ENCODE results near the gene LRCH1.

The LRCH1 gene

DNA sequence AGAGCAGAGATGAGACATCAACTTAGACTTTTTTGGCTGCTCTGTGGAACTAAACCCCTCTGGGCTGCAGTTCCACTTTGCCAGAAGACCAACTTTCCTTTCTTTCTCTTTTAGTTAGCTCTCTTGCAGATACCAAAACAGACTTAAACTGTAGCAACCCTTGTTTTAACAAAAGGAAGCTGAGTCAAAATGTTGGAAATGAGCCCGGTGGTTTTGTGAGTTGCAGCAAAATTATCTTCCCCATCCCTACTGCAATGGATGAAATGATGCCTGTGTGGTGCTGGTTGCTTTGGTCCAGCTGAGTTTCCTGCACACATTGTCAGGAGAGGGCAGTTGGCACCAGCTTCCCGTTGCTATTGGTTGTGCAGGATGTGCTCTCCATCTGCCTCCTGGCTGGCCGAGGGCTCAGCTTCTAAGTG is 115.3 kb downstream of the LRCH1 start:
- no peak for FAIRE-seq

DNA sequence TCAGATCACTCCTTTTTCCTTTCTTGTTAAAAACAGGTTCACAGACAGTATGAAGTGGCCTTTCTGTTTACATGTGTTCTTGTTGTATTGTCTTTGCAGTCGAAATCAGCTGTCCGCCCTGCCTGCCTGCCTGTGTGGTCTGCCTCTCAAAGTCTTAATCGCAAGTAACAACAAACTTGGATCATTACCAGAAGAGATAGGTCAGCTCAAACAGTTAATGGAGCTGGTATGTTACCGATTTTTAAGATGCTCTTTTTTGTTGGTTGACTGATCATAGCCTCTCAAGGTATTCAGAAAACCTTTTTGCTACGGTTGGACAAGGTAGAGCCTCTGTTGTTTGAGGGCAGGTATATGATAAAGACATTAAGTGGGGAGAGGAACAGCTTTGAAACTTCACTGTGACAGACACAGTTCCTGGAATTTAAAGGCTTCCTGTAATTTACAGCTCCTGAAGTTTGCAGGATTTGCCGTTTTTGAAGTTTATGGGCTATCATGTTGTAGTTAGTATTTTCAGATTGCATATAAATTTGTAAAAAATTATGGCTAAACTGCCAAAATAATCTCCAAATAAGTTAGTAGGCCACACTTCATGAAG is 116.1 kb downstream of the LRCH1 start:
- FAIRE-seq = no peak

DNA sequence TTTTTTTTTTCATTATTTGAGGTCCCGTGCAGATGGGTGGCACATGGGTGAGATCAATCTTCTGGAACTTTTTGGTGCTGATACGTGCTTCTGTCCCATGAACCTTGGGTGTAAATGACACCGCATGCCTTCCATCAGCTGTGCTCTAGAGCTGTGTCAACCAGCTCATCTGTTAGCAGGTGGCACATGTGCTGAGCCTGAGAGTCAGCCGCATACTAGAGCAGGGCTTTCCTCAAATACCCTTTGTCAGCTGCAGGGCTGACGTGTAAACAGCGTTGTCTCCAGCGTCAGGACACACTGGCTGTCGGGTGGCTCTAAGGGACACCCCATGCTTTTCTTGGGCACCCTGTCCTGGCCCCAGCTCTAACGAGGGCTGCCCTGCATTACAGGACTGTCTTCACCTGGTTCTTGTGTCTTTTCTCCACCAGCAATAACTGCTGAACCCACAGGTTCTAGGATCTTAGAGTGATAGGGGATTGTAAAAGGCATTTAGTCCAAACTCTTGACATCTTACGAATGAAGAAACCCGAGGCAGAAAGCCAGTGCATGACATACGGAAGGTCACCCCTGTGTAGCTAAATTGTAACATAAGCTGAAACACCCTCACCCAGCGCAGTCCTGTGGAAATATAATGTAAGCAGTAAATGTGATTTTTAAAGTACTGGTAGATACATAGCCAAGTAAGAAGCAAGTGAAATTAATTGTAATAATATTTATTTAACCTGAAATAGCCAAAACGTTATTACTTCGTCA is 119.5 kb downstream of the LRCH1 start:
- no peak for FAIRE-seq

DNA sequence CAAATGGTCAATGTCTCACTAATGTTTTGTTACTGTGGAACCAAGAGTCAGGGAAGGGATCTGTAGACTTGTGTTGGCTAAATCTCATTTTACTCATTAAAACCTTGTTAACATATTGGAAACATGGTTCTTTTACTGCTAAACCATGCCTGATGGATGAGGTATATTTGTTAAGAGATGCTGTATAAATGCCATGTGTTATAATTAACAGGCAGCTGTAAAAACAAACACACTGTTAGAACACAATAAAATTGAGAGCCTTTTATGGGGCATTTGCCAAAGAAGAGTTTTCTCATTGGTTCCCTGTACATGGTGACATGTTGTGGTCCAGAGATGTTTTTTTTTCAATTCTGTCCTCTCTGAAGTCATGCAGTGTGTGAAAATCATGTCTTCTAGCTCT is 122.0 kb downstream of the LRCH1 start:
- no peak for FAIRE-seq

DNA sequence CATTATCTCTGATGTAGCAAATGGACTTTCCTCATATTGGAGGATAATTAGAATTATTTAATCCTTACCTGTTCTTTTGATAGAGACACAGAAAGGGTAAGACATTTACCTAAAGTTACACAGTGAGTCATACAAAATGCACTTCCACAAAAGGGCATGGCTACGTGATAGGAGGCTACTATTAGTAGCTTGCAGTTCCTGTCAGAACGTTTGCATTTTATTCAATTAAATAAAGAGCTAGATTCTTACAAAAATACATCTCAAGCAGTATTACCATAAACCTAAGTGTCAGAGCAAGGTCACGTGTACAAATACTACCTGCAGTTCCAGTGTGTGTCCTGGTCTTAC is 123.4 kb downstream of the LRCH1 start:
- no peak for FAIRE-seq

DNA sequence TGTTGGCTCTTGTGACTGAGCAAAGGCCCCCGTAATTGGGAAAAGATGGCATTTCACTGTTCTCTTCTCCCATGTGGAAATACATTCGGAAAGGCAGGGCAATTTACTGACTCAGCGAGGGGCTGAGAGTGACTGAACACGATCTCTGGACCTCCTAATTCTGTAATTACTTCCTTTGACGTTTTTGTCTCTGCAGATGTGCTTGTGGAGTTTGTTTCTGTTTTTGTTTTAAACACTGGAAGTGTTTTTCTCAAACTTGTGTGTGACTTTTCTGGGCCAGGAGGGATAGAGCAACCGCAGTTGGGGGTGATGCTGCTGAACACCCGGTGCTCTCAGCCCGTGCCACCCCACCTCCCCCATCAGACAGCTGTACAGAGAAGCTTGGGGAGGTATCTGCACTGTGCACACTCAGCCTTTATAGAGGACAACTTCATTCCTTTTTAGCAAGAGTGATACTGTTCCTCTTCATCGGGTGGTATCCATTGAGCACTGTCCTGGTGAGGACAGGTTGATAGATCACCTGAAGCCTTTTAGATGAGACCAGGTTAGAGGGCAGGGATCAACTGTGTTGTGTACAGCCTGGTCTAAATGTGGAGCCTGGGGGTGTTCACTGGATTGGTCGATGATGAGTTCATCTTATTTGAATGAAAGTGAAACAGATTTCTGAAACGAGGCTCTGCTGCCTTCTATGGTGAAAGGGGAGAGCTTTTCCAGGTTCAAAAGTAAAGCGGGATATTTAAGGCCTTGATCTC is 126.6 kb downstream of the LRCH1 start:
- no peak for FAIRE-seq

DNA sequence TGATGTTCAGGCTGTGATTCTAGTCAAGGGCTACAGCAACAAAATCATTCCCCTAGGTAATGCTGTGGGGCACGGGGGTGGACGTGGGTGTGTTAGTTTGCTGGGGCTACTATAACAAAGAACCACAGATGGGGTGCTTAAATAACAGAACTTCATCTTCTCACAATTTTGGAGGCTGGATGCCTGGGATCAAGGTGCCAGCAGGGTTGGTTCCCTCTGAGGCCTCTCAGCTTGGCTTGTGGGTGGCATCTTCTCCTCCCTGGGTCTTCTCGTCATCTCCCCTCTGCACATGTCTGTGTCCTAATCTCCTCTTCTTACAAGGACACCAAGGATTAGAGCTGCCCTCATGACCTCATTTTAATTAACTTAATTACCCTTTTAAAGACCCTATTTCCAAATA is 129.0 kb downstream of the LRCH1 start:
- no peak for FAIRE-seq

DNA sequence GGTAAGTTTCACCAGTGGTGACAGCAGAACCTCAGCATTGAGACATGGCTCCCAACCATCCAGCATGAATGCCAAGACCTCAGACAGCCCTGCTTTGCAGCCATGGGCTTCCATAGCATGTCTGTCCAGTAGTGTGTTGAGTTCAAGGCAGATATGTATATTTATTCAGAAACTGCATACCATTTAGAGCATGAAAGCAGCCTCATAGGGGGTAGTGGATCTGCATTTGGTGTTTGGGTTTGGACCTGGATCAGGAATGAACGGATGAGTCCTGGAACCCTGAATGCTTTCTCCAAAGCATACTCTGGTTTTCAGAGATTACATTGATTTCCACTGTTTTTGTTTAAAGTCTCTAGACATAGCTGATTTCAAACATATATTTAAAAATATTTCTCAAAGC is 129.7 kb downstream of the LRCH1 start:
- no peak for FAIRE-seq

DNA sequence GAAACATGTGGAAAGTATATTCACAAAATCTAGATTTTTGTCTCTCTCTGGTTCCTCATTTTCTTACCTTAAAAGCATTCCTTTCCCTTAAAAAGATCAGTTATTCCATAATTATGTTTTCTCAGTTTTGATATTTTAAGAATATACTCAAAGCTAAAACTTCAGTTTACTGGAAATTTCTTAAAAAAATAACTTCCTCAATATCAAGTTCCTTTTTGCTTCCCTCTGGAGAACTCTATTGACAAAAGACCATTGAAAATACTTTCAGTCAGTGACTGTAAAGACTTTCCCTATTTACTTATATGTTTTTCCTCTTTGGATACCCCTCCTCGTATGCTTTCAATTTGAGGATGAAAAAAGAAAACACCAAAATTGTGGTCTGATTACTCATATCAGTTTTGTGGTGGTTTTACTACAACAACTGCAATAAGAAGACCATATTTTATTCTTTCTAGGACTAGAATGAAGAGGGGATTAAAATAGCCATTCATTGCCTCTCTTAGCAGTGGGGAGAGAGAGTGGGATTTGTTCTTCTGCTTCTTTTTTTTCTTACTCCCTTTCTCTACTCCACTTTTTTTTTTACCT is 130.8 kb downstream of the LRCH1 start:
- no peak for FAIRE-seq

DNA sequence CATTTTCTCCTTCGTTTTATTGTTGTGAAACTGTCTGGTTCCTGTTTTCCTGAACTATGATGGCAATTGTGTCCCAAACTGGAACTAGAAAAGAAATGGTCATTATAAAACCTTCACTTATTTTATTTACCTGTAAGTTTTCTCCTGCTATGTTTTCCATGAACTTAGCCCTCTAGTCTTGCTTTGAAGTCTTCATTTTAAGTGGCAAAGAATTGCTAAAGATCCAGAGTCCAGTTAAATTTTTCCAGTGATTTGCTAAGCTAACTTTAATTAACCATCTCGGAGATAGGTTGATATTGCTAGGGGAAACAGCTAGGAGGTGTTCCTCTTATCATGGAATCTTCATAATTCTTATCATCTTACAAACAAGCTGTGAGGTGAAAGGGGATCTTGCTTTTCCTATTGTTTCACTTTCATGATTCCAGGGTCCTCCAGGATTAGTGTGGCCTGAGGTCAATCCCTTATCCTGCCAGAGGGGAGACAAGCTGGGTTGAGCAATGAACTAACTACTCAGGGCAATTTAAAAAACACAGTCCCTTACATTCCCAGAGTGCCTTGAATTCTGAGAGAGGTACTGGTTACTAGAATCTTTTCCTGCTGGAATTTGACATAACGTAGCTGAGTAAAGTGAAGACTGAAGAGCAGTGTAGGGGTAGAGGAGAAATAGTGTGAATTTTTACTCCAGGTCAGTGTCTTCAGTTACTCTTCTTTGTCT is 131.5 kb downstream of the LRCH1 start:
- FAIRE-seq = no peak

DNA sequence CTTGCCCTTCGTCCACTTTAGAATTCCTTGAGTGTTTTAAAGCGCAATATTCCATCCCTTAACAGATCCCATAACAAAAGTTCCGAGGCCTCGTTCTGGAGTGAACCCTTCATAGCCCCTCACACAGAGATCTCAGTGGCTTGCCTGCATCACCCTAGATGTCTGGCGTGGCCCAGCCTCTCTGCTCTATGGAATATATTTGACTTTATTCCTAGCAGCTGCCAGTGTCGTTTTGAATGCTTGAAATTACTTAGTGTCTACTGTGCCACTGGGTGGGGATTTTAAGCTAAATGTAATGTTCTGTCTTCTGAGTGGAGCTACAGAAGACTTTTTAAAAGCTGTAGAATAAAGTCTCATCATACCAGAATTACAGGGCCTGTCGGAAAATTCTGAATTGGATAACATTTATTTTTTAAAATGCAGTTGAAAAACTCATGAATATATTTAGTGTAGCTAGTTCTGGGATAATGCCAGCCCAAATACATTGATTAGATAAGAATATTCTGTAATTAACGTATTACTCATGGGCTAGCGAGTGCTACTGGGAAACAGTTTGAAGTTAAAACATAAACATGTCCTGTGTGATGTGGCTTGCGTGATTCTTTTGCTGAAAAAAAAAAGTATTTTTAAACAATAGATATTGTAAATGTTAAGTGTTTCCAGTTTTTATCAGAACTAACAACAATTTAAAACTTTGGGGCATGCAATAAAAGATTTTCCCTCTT is 132.2 kb downstream of the LRCH1 start:
- no peak for FAIRE-seq

DNA sequence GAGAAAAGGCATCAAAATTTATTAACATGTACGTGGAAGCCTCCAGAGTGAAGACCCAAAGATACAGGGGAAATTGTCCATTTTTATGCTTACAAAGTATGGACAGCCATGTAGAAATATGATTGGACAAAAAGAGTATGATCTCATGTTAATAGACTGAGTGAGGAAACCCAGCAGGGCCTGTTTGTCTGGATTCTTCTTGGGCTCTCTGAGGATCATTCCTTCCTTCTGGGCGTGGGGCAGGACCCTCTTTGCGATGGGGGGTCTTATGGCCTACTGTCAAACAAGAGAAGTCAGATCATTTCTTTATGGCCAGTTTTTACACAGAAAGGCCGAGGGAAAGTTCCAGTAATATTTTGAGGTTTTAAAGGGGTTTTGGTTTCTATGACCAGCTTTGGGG is 133.2 kb downstream of the LRCH1 start:
- FAIRE-seq = no peak

DNA sequence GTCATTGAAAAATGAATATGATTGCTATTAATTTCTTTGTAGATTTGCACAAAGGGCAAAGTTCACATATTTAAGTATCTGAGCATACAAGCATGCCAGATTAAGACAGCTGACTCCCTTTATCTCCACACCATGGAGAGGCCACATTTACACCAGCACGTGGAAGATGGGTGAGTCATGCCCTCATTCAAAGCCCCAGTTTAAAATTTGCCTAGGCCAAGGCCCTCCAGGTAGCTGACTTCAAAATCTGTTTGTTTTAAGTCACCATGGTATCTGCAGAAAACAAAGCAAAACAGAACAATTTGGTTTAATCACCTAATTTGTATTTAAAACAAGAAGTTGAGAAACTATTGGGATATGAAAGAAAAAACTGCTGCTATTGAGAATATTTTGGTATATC is 134.8 kb downstream of the LRCH1 start:
- FAIRE-seq = no peak

DNA sequence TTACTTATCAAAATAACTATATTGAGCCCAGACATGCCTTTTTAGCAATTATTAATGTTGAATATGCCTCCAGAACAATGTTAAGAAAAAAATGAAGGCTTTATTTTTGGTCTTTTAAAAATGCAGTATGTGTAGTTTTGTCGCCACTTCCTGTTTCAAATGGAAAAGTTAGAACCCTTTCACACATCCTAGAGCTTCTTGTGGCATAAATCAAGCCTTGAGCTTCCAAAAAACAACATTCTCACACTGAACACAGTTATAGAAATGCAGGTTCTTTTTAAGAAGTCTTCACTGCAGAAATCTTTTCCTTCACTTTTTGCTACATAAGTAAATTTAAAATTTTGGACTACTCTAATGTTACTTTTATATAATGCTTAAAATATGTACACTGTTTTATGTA is 135.3 kb downstream of the LRCH1 start:
- FAIRE-seq = no peak

DNA sequence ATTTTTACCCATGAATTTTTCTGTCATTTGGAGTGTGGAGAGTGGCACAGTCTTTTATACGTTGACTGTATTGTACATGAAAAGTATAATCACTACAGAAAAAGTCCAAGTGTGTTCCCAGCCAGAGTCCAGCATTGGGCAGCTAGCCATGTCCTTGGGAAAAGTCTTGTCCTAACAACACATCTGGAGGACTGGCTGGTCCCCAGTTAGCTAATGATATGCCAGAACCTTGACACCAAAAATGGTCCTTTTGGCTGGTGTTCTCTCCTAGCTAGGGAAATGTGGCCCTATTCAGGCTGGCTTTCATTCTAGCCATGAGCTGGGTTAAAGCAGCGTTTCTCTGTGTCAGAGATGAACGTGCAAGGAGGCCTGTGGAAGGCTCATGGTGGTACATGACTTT is 145.0 kb downstream of the LRCH1 start:
- FAIRE-seq = no peak

DNA sequence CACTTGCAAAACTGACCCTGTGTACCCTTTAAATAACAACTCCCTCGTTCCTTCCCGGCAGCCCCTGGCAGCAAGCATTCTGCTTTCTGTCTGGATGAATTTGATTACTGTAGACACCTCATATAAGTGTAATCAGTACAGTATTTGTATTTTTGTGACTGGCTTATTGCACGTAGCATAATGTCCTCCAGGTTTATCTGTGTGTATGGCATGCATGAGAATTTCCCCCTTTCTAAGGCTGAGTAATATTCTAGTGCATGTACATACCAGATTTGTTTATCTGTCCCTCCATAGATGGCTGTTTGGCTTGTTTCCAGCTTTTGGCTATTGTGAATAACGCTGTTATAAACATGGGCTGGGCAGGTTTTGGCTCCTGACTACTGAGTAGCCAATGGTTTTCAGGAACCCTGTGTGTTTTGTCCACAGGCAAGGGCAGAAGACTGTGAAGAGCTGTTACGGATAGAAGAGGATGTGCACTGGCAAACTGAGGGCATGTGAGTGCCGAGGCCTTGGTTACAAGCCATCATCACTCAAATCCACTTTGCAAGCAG is 146.0 kb downstream of the LRCH1 start:
- no peak for FAIRE-seq

DNA sequence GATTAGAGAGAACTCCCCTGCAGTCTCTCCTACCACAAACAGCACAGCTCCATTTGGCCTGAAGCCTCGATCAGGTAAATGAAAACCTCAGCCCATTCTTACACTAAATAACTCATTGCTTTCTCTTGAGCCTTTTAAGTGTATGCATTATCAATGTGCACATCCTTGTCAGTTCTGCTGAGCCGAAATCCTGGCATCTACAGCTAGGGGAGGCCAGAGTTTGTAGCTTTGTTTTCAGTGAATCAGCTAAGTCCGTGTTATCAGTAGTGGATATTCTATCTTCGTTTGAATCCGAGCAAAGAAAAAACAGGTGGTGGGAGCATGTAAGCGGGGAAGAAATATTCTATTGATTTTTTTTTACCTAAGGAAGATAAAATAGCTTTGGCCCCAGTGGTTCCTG is 159.6 kb downstream of the LRCH1 start:
- FAIRE-seq = no peak

DNA sequence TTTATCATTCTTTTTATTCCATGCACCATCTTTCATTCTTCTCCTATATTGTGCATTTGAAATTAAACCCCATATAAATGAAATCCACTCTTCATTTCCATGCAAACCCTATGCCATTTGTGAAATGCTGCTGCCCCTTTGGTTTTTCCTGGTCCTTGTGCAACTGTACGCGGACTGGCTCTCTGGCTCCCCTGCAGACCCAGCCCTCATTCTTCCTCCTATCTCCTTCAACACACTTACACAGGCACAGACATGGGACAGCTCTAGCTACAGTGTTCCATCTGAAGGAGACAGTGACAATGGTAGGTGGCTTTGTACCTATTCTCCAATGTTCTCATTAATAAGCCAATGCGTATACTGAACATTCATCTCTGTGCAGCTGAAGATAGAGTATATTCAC is 162.4 kb downstream of the LRCH1 start:
- FAIRE-seq = no peak

DNA sequence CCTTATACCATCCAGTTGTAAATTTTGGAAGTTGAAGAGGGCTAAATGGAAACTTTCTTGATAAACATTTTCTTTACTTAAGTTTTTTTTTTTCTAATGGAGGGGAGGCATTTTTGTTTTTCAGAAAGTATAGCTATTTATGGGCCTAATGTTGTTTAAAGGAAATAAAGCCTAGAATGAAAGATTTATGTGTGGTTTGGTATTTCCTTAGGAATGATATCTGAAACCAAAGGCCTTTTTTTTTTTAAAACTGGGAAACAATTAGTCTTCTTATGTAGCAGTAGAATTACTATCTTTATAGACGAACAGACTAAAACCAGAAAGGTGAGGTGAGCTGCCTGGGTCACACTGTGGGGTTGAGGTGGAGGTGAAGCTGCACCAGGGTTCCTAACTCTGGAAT is 163.9 kb downstream of the LRCH1 start:
- no peak for FAIRE-seq

DNA sequence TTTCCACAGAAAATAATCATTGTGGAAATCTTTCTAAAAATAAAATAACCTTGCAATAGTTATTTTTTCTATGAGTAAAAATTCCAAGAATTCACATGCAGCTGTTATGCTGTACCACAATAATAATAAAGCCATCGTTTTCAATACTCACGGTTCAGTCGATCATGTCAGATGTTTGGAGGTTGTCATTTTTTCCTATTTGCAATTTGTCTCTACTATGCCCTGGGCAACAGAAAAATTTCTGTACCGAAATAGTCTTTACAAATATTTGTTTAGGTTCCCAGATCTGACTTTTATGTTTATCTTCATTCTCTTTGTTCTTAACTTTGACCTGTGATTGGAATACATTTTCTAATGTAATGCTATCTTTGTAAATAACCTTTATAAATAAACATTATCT is 164.3 kb downstream of the LRCH1 start:
- FAIRE-seq = no peak

DNA sequence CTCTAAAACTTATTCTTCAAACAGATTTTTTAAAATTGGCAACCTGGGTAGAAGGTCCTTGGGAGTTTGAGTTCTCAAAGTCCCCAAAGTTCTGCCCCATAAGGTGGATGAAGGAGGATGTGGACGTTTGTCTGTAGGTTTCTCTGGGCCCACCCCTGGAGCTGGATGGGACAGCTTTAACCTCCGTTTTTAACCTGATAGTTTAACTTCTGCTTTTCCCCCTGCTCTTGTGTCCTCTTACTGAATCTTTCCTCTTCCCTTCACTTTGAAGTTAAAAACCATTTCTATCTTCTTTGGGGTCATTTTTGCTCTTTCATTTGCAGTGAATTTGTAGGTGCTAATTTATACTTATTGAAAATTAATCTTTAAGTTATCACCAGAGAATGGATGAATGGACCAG is 164.9 kb downstream of the LRCH1 start:
- FAIRE-seq = no peak

DNA sequence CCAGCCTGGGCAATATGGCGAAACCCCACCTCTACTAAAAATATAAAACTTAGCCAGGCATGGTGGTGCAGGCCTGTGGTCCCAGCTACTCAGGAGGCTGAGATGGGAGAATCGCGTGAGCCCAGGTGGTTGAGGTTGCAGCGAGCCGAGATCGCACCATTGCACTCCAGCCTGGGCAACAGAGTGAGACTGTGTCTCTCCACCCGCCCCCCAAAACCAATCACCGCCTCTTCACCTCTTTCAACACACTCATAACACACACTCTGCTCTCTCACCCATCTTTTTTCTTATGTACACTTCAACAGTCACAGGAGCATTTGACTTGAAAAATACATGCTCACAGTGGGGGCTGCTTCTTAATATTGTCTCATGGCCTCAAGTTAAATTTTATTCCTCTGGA is 167.2 kb downstream of the LRCH1 start:
- no peak for FAIRE-seq

Measured in A204.1 (cell line).